PC-9 (cell line): ENCODE measurements around the gene ACSF2.

ENCODE experiments used
- EZH2 ChIP-seq: fragments of 200-600 bp; sonication (generic); IDR thresholded peaks from 2 replicates; pipeline ENCODE4 v1.8.0; 2017; ENCODE audit warnings: antibody characterized with exemption, low read depth
- TF ChIP-seq, protein P1 (sequence below): fragments of 200-600 bp; sonication (generic); conservative IDR thresholded peaks from 2 replicates; pipeline ENCODE4 v1.6.1; 2017; ENCODE audit warnings: mixed run types, antibody characterized with exemption, mild to moderate bottlenecking, moderate library complexity

DNA sequence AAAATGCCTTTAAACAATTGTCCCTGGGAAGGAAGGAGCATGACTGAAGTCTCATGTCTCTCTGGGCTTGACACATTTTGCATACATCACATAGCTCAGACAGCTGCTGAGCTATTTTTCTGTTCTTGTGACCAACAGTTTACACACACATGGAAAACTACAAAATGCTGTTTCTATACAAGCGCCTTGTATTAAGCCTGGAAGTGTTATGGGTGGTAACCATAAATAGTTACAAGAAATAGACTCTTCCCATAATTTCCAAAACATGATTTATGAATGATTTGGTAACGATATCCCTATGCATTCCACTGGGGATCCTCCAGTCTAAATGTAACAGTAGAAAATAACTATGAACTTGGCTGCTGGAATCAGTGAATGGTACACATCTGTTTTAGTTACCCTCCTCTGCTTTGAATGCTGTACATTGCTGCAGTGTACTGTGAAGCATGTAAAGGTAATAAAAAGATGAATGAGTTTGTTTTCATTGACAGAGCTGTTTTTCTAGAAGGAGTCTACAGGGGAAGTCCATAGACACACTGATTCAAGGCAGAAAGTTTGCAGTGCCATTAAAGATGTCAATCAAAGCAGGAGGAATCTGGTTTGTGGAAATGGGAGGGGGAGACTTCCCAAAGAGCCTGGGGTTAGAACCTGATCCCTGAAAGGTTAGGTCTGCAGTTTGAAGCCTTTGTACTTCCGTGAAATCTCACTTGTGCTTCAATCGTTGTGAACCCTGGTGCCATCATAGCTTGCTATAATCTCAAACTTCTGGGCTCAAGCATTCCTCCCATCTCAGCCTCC is 5.0 kb downstream of the ACSF2 start:
- TF ChIP-seq, protein P1, sequence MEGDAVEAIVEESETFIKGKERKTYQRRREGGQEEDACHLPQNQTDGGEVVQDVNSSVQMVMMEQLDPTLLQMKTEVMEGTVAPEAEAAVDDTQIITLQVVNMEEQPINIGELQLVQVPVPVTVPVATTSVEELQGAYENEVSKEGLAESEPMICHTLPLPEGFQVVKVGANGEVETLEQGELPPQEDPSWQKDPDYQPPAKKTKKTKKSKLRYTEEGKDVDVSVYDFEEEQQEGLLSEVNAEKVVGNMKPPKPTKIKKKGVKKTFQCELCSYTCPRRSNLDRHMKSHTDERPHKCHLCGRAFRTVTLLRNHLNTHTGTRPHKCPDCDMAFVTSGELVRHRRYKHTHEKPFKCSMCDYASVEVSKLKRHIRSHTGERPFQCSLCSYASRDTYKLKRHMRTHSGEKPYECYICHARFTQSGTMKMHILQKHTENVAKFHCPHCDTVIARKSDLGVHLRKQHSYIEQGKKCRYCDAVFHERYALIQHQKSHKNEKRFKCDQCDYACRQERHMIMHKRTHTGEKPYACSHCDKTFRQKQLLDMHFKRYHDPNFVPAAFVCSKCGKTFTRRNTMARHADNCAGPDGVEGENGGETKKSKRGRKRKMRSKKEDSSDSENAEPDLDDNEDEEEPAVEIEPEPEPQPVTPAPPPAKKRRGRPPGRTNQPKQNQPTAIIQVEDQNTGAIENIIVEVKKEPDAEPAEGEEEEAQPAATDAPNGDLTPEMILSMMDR: no peak
- TF ChIP-seq EZH2: no peak
